T-cell (primary cell): ENCODE measurements around the gene RET. TPM values are rescaled to one million over a fixed set of nuclear protein-coding genes. Genes with fewer than 3 reads are reported as not detected.

Source experiments
- ATAC-seq, 4 experiments: fragments of 200-7000 bp in 3 of 4; fragments of 150-1000 bp in 1 of 4; cut with Tn5 transposase; replicated peaks in 1 of 4; 1 replicate in 3 of 4; 2 replicates in 1 of 4; pipeline ENCODE4 v1.10.0; 2021; ENCODE audit warnings: moderate library complexity in 3 of 4, mild to moderate bottlenecking in 2 of 4, moderate number of reproducible peaks in 1 of 4
- CTCF ChIA-PET, 2 donors: fragments of 300-600 bp; sonication (Branson Sonifier 250); formaldehyde crosslinking; loops; one replicate each; lab custom pipeline; 2022; ENCODE audit warnings: antibody characterized with exemption in 2 of 2; lab: Charles Lee
- POLR2A ChIA-PET, 2 donors: fragments of 300-600 bp; sonication (Branson Sonifier 250); formaldehyde crosslinking; loops; one replicate each; lab custom pipeline; 2022; ENCODE audit warnings: antibody characterized with exemption in 2 of 2; lab: Charles Lee
- DNase-seq, 35 experiments: peaks; one replicate each; pipeline versions ENCODE4 v3.0.0 to v3.0.0-alpha.2; 2013 to 2023
- H3K27ac ChIP-seq: one replicate; pipeline ENCODE4 v1.5.1; 2013; ENCODE audit warnings: low read length
- H3K27me3 ChIP-seq, 2 experiments: replicated peaks in 1 of 2; 1 replicate in 1 of 2; 2 replicates in 1 of 2; pipeline versions ENCODE4 v1.6.1 to v1.7.0; 2013; ENCODE audit warnings: low read length in 1 of 2, mixed read lengths in 1 of 2; ENCODE audit not compliant: control insufficient read depth in 2 of 2, insufficient read depth in 2 of 2; ENCODE audit errors: extremely low read depth in 1 of 2
- H3K36me3 ChIP-seq, 2 donors: 1 replicate in 1 of 2; 2 replicates in 1 of 2; pipeline versions ENCODE4 v1.6.1 to v1.7.0; 2013; ENCODE audit warnings: low read length in 1 of 2; ENCODE audit not compliant: control insufficient read depth in 2 of 2, insufficient read depth in 1 of 2; ENCODE audit errors: extremely low read depth in 1 of 2
- H3K4me1 ChIP-seq, 2 experiments: 1 replicate in 1 of 2; 2 replicates in 1 of 2; pipeline versions ENCODE4 v1.6.1 to v1.7.0; 2013; ENCODE audit warnings: low read length in 2 of 2, mixed read lengths in 1 of 2; ENCODE audit not compliant: insufficient read depth in 2 of 2, control insufficient read depth in 1 of 2; ENCODE audit errors: extremely low read depth in 1 of 2
- H3K4me3 ChIP-seq, 2 donors: 1 replicate in 1 of 2; 2 replicates in 1 of 2; pipeline versions ENCODE4 v1.5.1 to v1.7.0; 2013; ENCODE audit warnings: mild to moderate bottlenecking in 2 of 2, low read length in 1 of 2, moderate library complexity in 1 of 2; ENCODE audit not compliant: control insufficient read depth in 1 of 2; ENCODE audit errors: extremely low read depth in 1 of 2
- H3K9me3 ChIP-seq: 2 replicates; pipeline ENCODE4 v1.7.0; 2013
- H3K27ac Mint-ChIP-seq, 2 donors: one replicate each; pipeline ENCODE4 v1.8.0; 2020 to 2021; ENCODE audit warnings: mild to moderate bottlenecking in 2 of 2, mixed read lengths in 2 of 2
- H3K27me3 Mint-ChIP-seq, 2 donors: one replicate each; pipeline ENCODE4 v1.8.0; 2021 to 2022; ENCODE audit warnings: mixed read lengths in 2 of 2
- H3K36me3 Mint-ChIP-seq: one replicate; pipeline ENCODE4 v1.8.0; 2021; ENCODE audit warnings: mixed read lengths
- H3K4me1 Mint-ChIP-seq, 3 donors: one replicate each; pipeline ENCODE4 v1.8.0; 2020 to 2022; ENCODE audit warnings: mixed read lengths in 3 of 3, mild to moderate bottlenecking in 1 of 3
- H3K4me3 Mint-ChIP-seq, 3 donors: one replicate each; pipeline ENCODE4 v1.8.0; 2020 to 2022; ENCODE audit warnings: mild to moderate bottlenecking in 3 of 3, mixed read lengths in 3 of 3, moderate library complexity in 3 of 3
- H3K9me3 Mint-ChIP-seq, 3 donors: one replicate each; pipeline ENCODE4 v1.8.0; 2020 to 2022; ENCODE audit warnings: mixed read lengths in 3 of 3
- WGBS: methylation state at CpG from one replicate; pipeline ENCODE4 v1.1.5; 2013; ENCODE audit warnings: missing lambda C conversion rate; ENCODE audit not compliant: insufficient coverage; 5-methylcytosine and 5-hydroxymethylcytosine counted together
- total RNA-seq, 35 experiments: library from RNA in 6 of 35; stranded (reverse) in 6 of 35; fragments of 120-200 nt in 1 of 35; gene quantifications; one replicate each; pipeline versions ENCODE4 v1.2.1 to v1.2.4 and lab custom pipeline; 2013 to 2026

The RET gene
- total RNA-seq, 5 donors from 2014 or later (not counting 1 experiment from before 2014, with no cell fraction given): 0.13 to 0.25 (median 0.15) TPM; not detected in 2

- H3K4me1 Mint-ChIP-seq: no peaks in the 10 kb centered on the region
- ATAC-seq (no peak), DNase-seq (no peak)
- no peak overlapping the region for H3K4me3 ChIP-seq
- no peaks in the 10 kb centered on the region for H3K9me3 Mint-ChIP-seq
- CTCF ChIA-PET: no interaction called here
- H3K27ac Mint-ChIP-seq: no peak overlapping the region
- no peak overlapping the region for H3K27ac ChIP-seq
- H3K9me3 ChIP-seq: no peaks in the 10 kb centered on the region
- H3K4me1 ChIP-seq: no peaks in the 10 kb centered on the region
- H3K27me3 Mint-ChIP-seq: peaks cover 6 to 8% of the 10 kb centered on the region in 2 donors
- 95% methylated on average over 5 of the region's 5 CpGs for WGBS
- POLR2A ChIA-PET: no interaction called here
- no peaks in the 10 kb centered on the region for H3K36me3 ChIP-seq
- H3K36me3 Mint-ChIP-seq: no peaks in the 10 kb centered on the region
- H3K4me3 Mint-ChIP-seq: no peak overlapping the region
- H3K27me3 ChIP-seq: peaks cover 0 to 7% of the 10 kb centered on the region in 2 experiments
Observed at GRCh38 chr10:43069211-43069515, 7.7 kb upstream of the RET start.

GRCh38 chr10:43069579-43069978, 7.3 kb upstream of the RET start:
- Histone ChIP-seq H3K27me3 (peaks cover 0 to 10% of the 10 kb centered on the region in 2 experiments), H3K27ac (no peak overlapping the region), H3K36me3 (no peaks in the 10 kb centered on the region), H3K4me3 (no peak overlapping the region), H3K4me1 (no peaks in the 10 kb centered on the region), H3K9me3 (no peaks in the 10 kb centered on the region)
- H3K4me1 Mint-ChIP-seq: no peaks in the 10 kb centered on the region
- 81% methylated on average over 4 of the region's 4 CpGs for WGBS
- peaks cover 6 to 10% of the 10 kb centered on the region in 2 donors for H3K27me3 Mint-ChIP-seq
- DNase-seq (no peak), ATAC-seq (no peak)
- H3K36me3 Mint-ChIP-seq: no peaks in the 10 kb centered on the region
- no peak overlapping the region for H3K4me3 Mint-ChIP-seq
- ChIA-PET CTCF (no interaction called here), POLR2A (interaction anchor here in 1 of 2 donors (0.5 kb wide), 1 partner anchor 22 kb away, joined by 7 read pairs; no protein-coding TSS in a partner anchor)
- no peaks in the 10 kb centered on the region for H3K9me3 Mint-ChIP-seq
- H3K27ac Mint-ChIP-seq: no peak overlapping the region

- no peaks in the 10 kb centered on the region for H3K36me3 ChIP-seq
- POLR2A ChIA-PET: interaction anchor here in 1 of 2 donors (0.5 kb wide), 1 partner anchor 21 kb away, joined by 7 read pairs; no protein-coding TSS in a partner anchor
- ATAC-seq (no peak), DNase-seq (no peak)
- no peaks in the 10 kb centered on the region for H3K4me1 Mint-ChIP-seq
- no peak overlapping the region for H3K4me3 ChIP-seq
- no peaks in the 10 kb centered on the region for H3K36me3 Mint-ChIP-seq
- H3K4me3 Mint-ChIP-seq: no peak overlapping the region
- no peak overlapping the region for H3K27ac Mint-ChIP-seq
- H3K9me3 Mint-ChIP-seq: no peaks in the 10 kb centered on the region
- no peaks in the 10 kb centered on the region for H3K4me1 ChIP-seq
- no peaks in the 10 kb centered on the region for H3K9me3 ChIP-seq
- H3K27me3 Mint-ChIP-seq: peaks cover 6 to 13% of the 10 kb centered on the region in 2 donors
- H3K27ac ChIP-seq: no peak overlapping the region
- CTCF ChIA-PET: no interaction called here
- peaks cover 0 to 18% of the 10 kb centered on the region in 2 experiments for H3K27me3 ChIP-seq
- 90% methylated on average over 9 of the region's 17 CpGs for WGBS
Observed at GRCh38 chr10:43070121-43071085, 6.5 kb upstream of the RET start.

- no peaks in the 10 kb centered on the region for H3K36me3 ChIP-seq
- ChIA-PET CTCF (no interaction called here), POLR2A (no interaction called here)
- H3K4me3 ChIP-seq: no peak overlapping the region
- no peak overlapping the region for H3K27ac ChIP-seq
- Mint-ChIP-seq H3K27me3 (peaks cover 15 to 23% of the 10 kb centered on the region in 2 donors), H3K27ac (no peak overlapping the region), H3K4me3 (no peak overlapping the region), H3K36me3 (no peaks in the 10 kb centered on the region), H3K9me3 (no peaks in the 10 kb centered on the region), H3K4me1 (peaks cover 0 to 7% (median 0%) of the 10 kb centered on the region in 3 donors)
- ATAC-seq (no peak), DNase-seq (no peak)
- H3K9me3 ChIP-seq: no peaks in the 10 kb centered on the region
- peaks cover 0 to 4% of the 10 kb centered on the region in 2 experiments for H3K4me1 ChIP-seq
- 84% methylated on average over 19 of the region's 19 CpGs for WGBS
- H3K27me3 ChIP-seq: peaks cover 0 to 29% of the 10 kb centered on the region in 2 experiments
Observed at GRCh38 chr10:43071865-43072650, 4.8 kb upstream of the RET start.

GRCh38 chr10:43073191-43073590, 3.7 kb upstream of the RET start:
- Mint-ChIP-seq H3K4me3 (no peak overlapping the region), H3K9me3 (no peaks in the 10 kb centered on the region), H3K4me1 (peaks cover 0 to 11% (median 4%) of the 10 kb centered on the region in 3 donors), H3K27ac (no peak overlapping the region), H3K27me3 (peaks cover 16 to 30% of the 10 kb centered on the region in 2 donors), H3K36me3 (no peaks in the 10 kb centered on the region)
- Histone ChIP-seq H3K27me3 (peaks cover 0 to 36% of the 10 kb centered on the region in 2 experiments), H3K4me1 (peaks cover 0 to 8% of the 10 kb centered on the region in 2 experiments), H3K9me3 (no peaks in the 10 kb centered on the region), H3K36me3 (no peaks in the 10 kb centered on the region), H3K4me3 (no peak overlapping the region), H3K27ac (no peak overlapping the region)
- CTCF ChIA-PET: no interaction called here
- no peak for ATAC-seq
- 69% methylated on average over 3 of the region's 3 CpGs for WGBS
- POLR2A ChIA-PET: no interaction called here
- DNase-seq: no peak

- no peak overlapping the region for H3K27ac ChIP-seq
- ChIA-PET CTCF (no interaction called here), POLR2A (no interaction called here)
- Mint-ChIP-seq H3K9me3 (no peaks in the 10 kb centered on the region), H3K36me3 (no peaks in the 10 kb centered on the region), H3K27ac (no peak overlapping the region), H3K4me3 (no peak overlapping the region), H3K27me3 (peaks cover 18 to 34% of the 10 kb centered on the region in 2 donors), H3K4me1 (peaks cover 0 to 12% (median 5%) of the 10 kb centered on the region in 3 donors)
- DNase-seq (no peak), ATAC-seq (no peak)
- no peaks in the 10 kb centered on the region for H3K9me3 ChIP-seq
- H3K4me1 ChIP-seq: peaks cover 0 to 8% of the 10 kb centered on the region in 2 experiments
- H3K4me3 ChIP-seq: no peak overlapping the region
- peaks cover 0 to 41% of the 10 kb centered on the region in 2 experiments for H3K27me3 ChIP-seq
- 71% methylated on average over 4 of the region's 8 CpGs for WGBS
- no peaks in the 10 kb centered on the region for H3K36me3 ChIP-seq
Observed at GRCh38 chr10:43073721-43074120, 3.1 kb upstream of the RET start.
